WTC11 (cell line): Measurements from ENCODE around the gene CA10. TPM values are rescaled to one million over a fixed set of nuclear protein-coding genes. Genes with fewer than 3 reads are reported as not detected.

ENCODE experiments used
- ATAC-seq: fragments of 200-7000 bp; cut with Tn5 transposase; 2 replicates; pipeline ENCODE4 v1.10.0; 2021; ENCODE audit warnings: mild to moderate bottlenecking, moderate library complexity
- CTCF ChIA-PET: fragments of 300-600 bp; sonication (Branson Sonifier 250); formaldehyde crosslinking; loops from one replicate; lab custom pipeline; 2021; ENCODE audit warnings: antibody characterized with exemption; lab: Charles Lee
- POLR2A ChIA-PET: fragments of 350-600 bp; sonication (Branson Sonifier 250); formaldehyde crosslinking; loops from one replicate; lab custom pipeline; 2021; ENCODE audit warnings: antibody characterized with exemption; lab: Charles Lee
- DNase-seq: peaks from one replicate; pipeline ENCODE4 v3.0.0; 2021; ENCODE audit warnings: low spot score
- H3K27ac Mint-ChIP-seq: 2 replicates; pipeline ENCODE4 v1.8.0; 2021; ENCODE audit warnings: mixed read lengths
- H3K27me3 Mint-ChIP-seq: 2 replicates; pipeline ENCODE4 v1.8.0; 2021; ENCODE audit warnings: low read depth, mild to moderate bottlenecking, moderate library complexity, mixed read lengths
- H3K36me3 Mint-ChIP-seq: 2 replicates; pipeline ENCODE4 v1.8.0; 2021; ENCODE audit warnings: mixed read lengths
- H3K4me1 Mint-ChIP-seq: 2 replicates; pipeline ENCODE4 v1.8.0; 2022; ENCODE audit warnings: mixed read lengths
- H3K4me3 Mint-ChIP-seq: 2 replicates; pipeline ENCODE4 v1.8.0; 2021; ENCODE audit warnings: mild to moderate bottlenecking, moderate library complexity, mixed read lengths
- H3K9me3 Mint-ChIP-seq: 2 replicates; pipeline ENCODE4 v1.8.0; 2021; ENCODE audit warnings: mixed read lengths
- ATF1 ChIP-seq: sonication (generic); formaldehyde crosslinking; IDR thresholded peaks from 2 replicates; pipeline ENCODE4 v1.8.1; 2023; ENCODE audit warnings: mild to moderate bottlenecking, moderate library complexity, missing genetic modification reagents
- CREB1 ChIP-seq: sonication (generic); formaldehyde crosslinking; IDR thresholded peaks from 2 replicates; pipeline ENCODE4 v1.8.0; 2023; ENCODE audit warnings: mild to moderate bottlenecking, missing genetic modification reagents
- ESRRA ChIP-seq: sonication (generic); formaldehyde crosslinking; IDR thresholded peaks from 2 replicates; pipeline ENCODE4 v1.8.1; 2022; ENCODE audit warnings: mild to moderate bottlenecking, missing genetic modification reagents, borderline replicate concordance
- FOXJ3 ChIP-seq: sonication (generic); formaldehyde crosslinking; IDR thresholded peaks from 2 replicates; pipeline ENCODE4 v1.9.0; 2021; ENCODE audit warnings: missing genetic modification reagents, mild to moderate bottlenecking, borderline replicate concordance
- FOXP1 ChIP-seq: sonication (generic); formaldehyde crosslinking; IDR thresholded peaks from 2 replicates; pipeline ENCODE4 v1.8.0; 2022; ENCODE audit warnings: missing genetic modification reagents, mild to moderate bottlenecking, moderate library complexity, borderline replicate concordance
- HMGA2 ChIP-seq: fragments of 250-450 bp; sonication (Bioruptor Pico); IDR thresholded peaks from 2 replicates; pipeline ENCODE4 v1.4.0; 2021; ENCODE audit warnings: mild to moderate bottlenecking, moderate library complexity
- NFYB ChIP-seq: sonication (generic); formaldehyde crosslinking; conservative IDR thresholded peaks from 2 replicates; pipeline ENCODE4 v1.8.0; 2022; ENCODE audit warnings: low read depth, missing genetic modification reagents
- NR2C2 ChIP-seq: sonication (generic); formaldehyde crosslinking; IDR thresholded peaks from 2 replicates; pipeline ENCODE4 v1.8.0; 2022; ENCODE audit warnings: mild to moderate bottlenecking, missing genetic modification reagents
- PRRX2 ChIP-seq: fragments of 250-450 bp; sonication (Bioruptor Pico); IDR thresholded peaks from 2 replicates; pipeline ENCODE4 v1.8.0; 2021; ENCODE audit warnings: mild to moderate bottlenecking
- RELA ChIP-seq: sonication (generic); formaldehyde crosslinking; IDR thresholded peaks from 2 replicates; pipeline ENCODE4 v1.8.1; 2022; ENCODE audit warnings: missing genetic modification reagents, mild to moderate bottlenecking, borderline replicate concordance
- TEAD4 ChIP-seq: sonication (generic); formaldehyde crosslinking; IDR thresholded peaks from 2 replicates; pipeline ENCODE4 v1.8.0; 2022; ENCODE audit warnings: mild to moderate bottlenecking, missing genetic modification reagents
- USF2 ChIP-seq: sonication (generic); formaldehyde crosslinking; IDR thresholded peaks from 2 replicates; pipeline ENCODE4 v1.8.1; 2023; ENCODE audit warnings: mild to moderate bottlenecking, missing genetic modification reagents, moderate library complexity
- ZMAT4 ChIP-seq: fragments of 250-450 bp; sonication (Bioruptor Pico); IDR thresholded peaks from 2 replicates; pipeline ENCODE4 v1.9.0; 2021; ENCODE audit warnings: mild to moderate bottlenecking
- ZNF219 ChIP-seq: sonication (generic); formaldehyde crosslinking; IDR thresholded peaks from 2 replicates; pipeline ENCODE4 v1.8.0; 2023; ENCODE audit warnings: missing genetic modification reagents, mild to moderate bottlenecking, borderline replicate concordance
- ZNF281 ChIP-seq: sonication (generic); formaldehyde crosslinking; IDR thresholded peaks from 2 replicates; pipeline ENCODE4 v1.8.0; 2023; ENCODE audit warnings: mild to moderate bottlenecking, missing genetic modification reagents
- ZNF532 ChIP-seq: fragments of 250-450 bp; sonication (Bioruptor Pico); IDR thresholded peaks from 2 replicates; pipeline ENCODE4 v1.9.0; 2021; ENCODE audit warnings: mild to moderate bottlenecking, borderline replicate concordance
- ZNF671 ChIP-seq: fragments of 250-450 bp; sonication (Bioruptor Pico); IDR thresholded peaks from 2 replicates; pipeline ENCODE4 v1.8.0; 2021; ENCODE audit warnings: mild to moderate bottlenecking
- total RNA-seq: library from RNA; stranded (reverse); gene quantifications from 3 replicates; pipeline ENCODE4 v1.2.3, GENCODE V29; 2021
- TF ChIP-seq, protein P1 (sequence below): fragments of 250-450 bp; sonication (Bioruptor Pico); conservative IDR thresholded peaks from 2 replicates; pipeline ENCODE4 v1.9.0; 2021; ENCODE audit warnings: mild to moderate bottlenecking
- TF ChIP-seq, protein P2 (sequence below): fragments of 250-450 bp; sonication (Bioruptor Pico); IDR thresholded peaks from 2 replicates; pipeline ENCODE4 v1.9.0; 2021; ENCODE audit warnings: mild to moderate bottlenecking

CA10 gene
- total RNA-seq, 1 experiment from 2014 or later = 0.90 TPM

DNA sequence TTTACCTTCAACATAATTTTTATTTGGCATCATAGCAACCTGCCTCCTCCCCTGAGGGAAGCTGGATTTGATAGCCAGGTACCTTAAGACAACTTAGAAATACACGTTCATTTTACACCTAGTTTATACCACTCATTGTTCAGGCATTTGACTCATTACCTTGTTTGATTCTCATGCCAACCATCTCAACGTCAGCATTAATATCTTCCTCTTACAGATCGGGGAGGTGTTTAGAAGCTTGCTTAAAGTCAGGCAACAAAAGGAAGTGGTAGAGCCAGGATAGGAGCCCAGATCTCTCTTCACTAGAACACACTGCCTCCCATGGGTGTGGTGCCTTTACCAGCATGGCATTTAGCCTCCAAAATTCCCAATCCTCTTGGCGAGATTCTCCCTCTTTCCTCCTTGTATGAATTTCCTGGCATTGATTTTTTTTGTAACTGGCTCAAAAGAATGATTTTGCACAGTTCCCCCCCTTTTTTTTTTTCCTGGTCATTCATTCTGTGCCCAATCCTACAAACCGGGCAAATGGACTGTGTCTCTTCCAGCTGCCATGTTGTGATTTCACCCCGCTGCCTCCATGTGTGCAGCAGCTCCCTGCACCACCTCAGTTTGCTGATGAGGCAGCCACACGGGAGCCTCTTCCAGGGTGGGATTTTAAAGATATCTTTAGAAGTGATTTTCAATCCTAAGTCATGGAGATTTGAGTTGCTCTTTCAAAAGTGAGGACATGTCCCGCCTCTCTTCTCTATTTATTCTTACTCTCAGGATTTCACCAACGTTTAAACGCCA, 514.6 kb downstream of the CA10 start:
- TF ChIP-seq HMGA2 (no peak), CREB1 (CRISPR knock-in tag) (no peak), FOXJ3 (no peak), ZNF281 (CRISPR knock-in tag) (no peak), PRRX2 (no peak), NR2C2 (CRISPR knock-in tag) (no peak), ZNF219 (CRISPR knock-in tag) (no peak)
- TF ChIP-seq, protein P1, sequence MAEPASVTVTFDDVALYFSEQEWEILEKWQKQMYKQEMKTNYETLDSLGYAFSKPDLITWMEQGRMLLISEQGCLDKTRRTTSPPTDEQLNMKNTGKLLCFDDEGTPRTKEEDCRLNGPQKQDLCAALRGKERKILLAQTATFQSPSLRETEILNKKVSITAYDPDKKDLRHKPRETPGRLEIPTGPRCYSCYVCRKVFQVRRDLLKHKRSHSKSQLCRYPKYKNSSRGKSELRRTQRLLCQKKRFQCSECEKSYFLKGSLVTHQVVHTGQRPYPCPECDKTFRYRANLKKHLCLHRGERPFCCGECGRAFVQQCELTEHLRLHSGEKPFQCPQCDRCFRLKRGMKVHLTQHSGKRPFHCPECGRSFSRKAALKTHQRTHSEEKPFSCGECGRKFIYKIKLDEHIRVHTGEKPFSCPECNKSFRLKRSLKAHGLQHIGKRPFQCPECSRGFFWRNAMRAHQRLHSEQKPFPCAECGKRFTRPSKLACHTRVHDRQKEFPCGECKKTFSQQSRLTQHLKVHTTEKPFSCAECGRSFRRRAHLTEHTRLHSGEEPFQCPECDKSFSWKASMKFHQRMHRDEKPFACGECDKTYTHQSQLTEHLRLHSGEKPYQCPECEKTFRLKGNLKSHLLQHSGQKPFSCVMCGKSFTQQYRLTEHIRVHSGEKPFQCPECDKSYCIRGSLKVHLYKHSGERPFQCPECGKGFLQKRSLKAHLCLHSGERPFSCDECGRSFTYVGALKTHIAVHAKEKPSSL (CRISPR knock-in tag) = no peak
- DNase-seq = no peak
- H3K9me3 Mint-ChIP-seq = peaks cover 16% of the 10 kb centered on the region
- no peaks in the 10 kb centered on the region for H3K27me3 Mint-ChIP-seq
- ChIA-PET CTCF (interaction anchor here (1.0 kb wide), 1 partner anchor 182 kb away, joined by 5 read pairs; no protein-coding TSS in a partner anchor), POLR2A (no interaction called here)
- H3K4me1 Mint-ChIP-seq = peaks cover 32% of the 10 kb centered on the region
- no peak overlapping the region for H3K27ac Mint-ChIP-seq
- no peak overlapping the region for H3K4me3 Mint-ChIP-seq
- ATAC-seq = no peak
- no peaks in the 10 kb centered on the region for H3K36me3 Mint-ChIP-seq

DNA sequence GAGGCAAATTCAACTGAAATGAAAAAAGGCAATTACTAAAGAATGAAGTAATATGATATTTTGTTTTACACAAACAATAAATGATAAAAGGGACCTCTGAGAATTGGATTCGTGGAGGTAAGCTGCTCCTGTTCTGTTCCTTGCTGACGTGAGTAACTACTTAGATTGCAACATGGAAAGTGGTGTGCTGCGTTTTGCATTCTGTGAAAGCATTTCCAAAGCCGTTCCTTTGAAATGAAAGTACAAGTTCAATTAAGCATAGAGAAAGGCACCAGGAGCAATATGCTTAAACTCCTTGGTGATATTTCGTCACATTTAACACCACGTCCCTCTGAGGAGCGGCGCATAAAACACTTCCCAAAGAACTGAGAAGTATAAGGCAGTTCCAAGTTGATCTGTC, 516.5 kb downstream of the CA10 start:
- H3K27me3 Mint-ChIP-seq = no peaks in the 10 kb centered on the region
- ATAC-seq = no peak
- H3K4me3 Mint-ChIP-seq = no peak overlapping the region
- no peak for TF ChIP-seq ATF1 (CRISPR knock-in tag)
- TF ChIP-seq FOXP1 (CRISPR knock-in tag) = no peak
- no peak for TF ChIP-seq NFYB (CRISPR knock-in tag)
- TF ChIP-seq ESRRA (CRISPR knock-in tag) = no peak
- TF ChIP-seq, protein P2, sequence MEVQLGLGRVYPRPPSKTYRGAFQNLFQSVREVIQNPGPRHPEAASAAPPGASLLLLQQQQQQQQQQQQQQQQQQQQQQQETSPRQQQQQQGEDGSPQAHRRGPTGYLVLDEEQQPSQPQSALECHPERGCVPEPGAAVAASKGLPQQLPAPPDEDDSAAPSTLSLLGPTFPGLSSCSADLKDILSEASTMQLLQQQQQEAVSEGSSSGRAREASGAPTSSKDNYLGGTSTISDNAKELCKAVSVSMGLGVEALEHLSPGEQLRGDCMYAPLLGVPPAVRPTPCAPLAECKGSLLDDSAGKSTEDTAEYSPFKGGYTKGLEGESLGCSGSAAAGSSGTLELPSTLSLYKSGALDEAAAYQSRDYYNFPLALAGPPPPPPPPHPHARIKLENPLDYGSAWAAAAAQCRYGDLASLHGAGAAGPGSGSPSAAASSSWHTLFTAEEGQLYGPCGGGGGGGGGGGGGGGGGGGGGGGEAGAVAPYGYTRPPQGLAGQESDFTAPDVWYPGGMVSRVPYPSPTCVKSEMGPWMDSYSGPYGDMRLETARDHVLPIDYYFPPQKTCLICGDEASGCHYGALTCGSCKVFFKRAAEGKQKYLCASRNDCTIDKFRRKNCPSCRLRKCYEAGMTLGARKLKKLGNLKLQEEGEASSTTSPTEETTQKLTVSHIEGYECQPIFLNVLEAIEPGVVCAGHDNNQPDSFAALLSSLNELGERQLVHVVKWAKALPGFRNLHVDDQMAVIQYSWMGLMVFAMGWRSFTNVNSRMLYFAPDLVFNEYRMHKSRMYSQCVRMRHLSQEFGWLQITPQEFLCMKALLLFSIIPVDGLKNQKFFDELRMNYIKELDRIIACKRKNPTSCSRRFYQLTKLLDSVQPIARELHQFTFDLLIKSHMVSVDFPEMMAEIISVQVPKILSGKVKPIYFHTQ (CRISPR knock-in tag) = no peak
- TF ChIP-seq ZMAT4 (CRISPR knock-in tag) = no peak
- TF ChIP-seq TEAD4 = no peak
- no peak for TF ChIP-seq USF2
- no peak for TF ChIP-seq RELA (CRISPR knock-in tag)
- no peak for TF ChIP-seq ZNF532 (CRISPR knock-in tag)
- no peak for TF ChIP-seq ZNF671 (CRISPR knock-in tag)
- TF ChIP-seq, all 79 proteins: peak for 0
- ChIA-PET CTCF (interaction anchor here (2.3 kb wide), 1 partner anchor 180 kb away, joined by 7 read pairs; no protein-coding TSS in a partner anchor), POLR2A (no interaction called here)
- DNase-seq = no peak
- Mint-ChIP-seq H3K36me3 (no peaks in the 10 kb centered on the region; the same call in 1 of the 2 replicates), H3K27ac (no peak overlapping the region), H3K9me3 (peaks cover 26% of the 10 kb centered on the region), H3K4me1 (peaks cover 31% of the 10 kb centered on the region)
